IPS DF 4.7 (cell line): ENCODE results near the gene AP2A1.

Experiments used
- DNase-seq: peaks from one replicate; pipeline ENCODE4 v3.0.0-alpha.2; 2013; ENCODE audit warnings: low spot score; ENCODE audit errors: extremely low read depth

The AP2A1 gene

GRCh38 chr19:49854378-49855263, 87.8 kb downstream of the AP2A1 start:
- no peak for DNase-seq

GRCh38 chr19:49855277-49855675, 88.5 kb downstream of the AP2A1 start:
- no peak for DNase-seq

- DNase-seq: no peak
These were observed 89.1 kb downstream of the AP2A1 start for GRCh38 chr19:49855676-49856573.

- DNase-seq: no peak
These were observed 89.8 kb downstream of the AP2A1 start for GRCh38 chr19:49856574-49857021.
